ENCODE results near the gene MEGF6.

DNA sequence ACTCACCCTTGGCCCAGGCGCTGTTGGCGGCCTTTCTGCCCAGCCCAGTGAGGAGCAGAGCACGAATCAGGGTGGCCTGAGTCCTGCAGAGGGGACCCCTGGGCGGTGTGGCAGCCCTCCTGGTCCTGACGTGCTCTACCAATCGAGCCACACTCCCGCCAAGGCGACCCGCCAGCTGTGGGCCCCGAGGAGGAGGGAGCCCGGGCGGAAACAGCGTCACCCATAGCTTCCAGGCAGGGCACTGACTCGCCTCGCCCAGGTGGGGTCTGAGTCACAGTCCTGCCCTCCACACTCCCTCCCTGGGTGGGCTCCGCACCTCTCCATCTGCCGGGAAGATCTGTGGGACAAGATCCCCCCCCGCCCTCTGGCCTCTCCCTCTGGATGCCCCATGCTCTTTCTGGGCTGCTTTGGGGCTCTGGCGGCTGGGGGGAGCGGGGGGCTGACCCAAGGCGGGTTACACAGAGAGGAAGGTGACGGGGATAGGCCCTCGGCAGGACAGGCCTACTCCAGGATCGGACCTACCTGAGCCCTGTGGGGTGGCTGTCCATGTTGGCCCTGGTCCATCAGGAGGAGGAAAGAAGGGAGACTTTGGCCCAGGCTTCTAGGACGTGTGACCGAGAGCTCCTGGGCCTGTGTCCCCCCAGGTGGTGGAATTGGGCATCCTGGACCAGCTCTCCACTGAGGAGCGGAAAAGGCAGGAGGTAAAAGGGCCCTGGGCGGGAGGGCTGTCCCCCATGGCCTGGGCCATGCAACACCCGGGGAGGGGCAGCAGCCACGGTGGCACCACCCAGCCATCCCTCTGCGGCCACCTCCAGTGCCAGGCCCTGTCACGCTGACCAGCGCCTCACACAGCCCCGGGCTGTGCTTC is 142.8 kb downstream of the MEGF6 start:
- TF ChIP-seq POLR2AphosphoS5 (IDR thresholded peaks at IDR 0.05; ENCODE audit: insufficient read depth, low read depth, low read length) (no peak), POLR2A (IDR thresholded peaks at IDR 0.05; ENCODE audit: low read depth, low read length) (no peak), GATA2 (IDR thresholded peaks at IDR 0.05; ENCODE audit: insufficient read depth, insufficient read length, low read depth, low read length) (no peak), EZH2 (IDR thresholded peaks at IDR 0.05; ENCODE audit: borderline replicate concordance, low read depth, low read length, severe bottlenecking) (no peak), FOS (IDR thresholded peaks at IDR 0.05; ENCODE audit: borderline replicate concordance, insufficient read depth, low read length) (no peak), JUN (IDR thresholded peaks at IDR 0.05; ENCODE audit: borderline replicate concordance, insufficient read depth, insufficient read length, low read depth) (no peak)
- TF ChIP-seq, protein P1, sequence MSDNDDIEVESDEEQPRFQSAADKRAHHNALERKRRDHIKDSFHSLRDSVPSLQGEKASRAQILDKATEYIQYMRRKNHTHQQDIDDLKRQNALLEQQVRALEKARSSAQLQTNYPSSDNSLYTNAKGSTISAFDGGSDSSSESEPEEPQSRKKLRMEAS (IDR thresholded peaks at IDR 0.05; ENCODE audit: insufficient read depth, insufficient read length) = no peak
- TF ChIP-seq, protein P2, sequence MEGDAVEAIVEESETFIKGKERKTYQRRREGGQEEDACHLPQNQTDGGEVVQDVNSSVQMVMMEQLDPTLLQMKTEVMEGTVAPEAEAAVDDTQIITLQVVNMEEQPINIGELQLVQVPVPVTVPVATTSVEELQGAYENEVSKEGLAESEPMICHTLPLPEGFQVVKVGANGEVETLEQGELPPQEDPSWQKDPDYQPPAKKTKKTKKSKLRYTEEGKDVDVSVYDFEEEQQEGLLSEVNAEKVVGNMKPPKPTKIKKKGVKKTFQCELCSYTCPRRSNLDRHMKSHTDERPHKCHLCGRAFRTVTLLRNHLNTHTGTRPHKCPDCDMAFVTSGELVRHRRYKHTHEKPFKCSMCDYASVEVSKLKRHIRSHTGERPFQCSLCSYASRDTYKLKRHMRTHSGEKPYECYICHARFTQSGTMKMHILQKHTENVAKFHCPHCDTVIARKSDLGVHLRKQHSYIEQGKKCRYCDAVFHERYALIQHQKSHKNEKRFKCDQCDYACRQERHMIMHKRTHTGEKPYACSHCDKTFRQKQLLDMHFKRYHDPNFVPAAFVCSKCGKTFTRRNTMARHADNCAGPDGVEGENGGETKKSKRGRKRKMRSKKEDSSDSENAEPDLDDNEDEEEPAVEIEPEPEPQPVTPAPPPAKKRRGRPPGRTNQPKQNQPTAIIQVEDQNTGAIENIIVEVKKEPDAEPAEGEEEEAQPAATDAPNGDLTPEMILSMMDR (IDR thresholded peaks at IDR 0.05; ENCODE audit: extremely low read depth in 1 of 2, insufficient read depth in 1 of 2, low read depth in 1 of 2, low read length in 2 of 2) = no peak

Measured in endothelial cell of umbilical vein (primary cell).